Activated naive CD8-positive, alpha-beta T cell treated with anti-CD3 and anti-CD28 coated beads, Interleukin-2, amount 50 U/mL, for 24 hours (primary cell): ENCODE results near the gene RGS3.
A peak's percentile ranks its signal among the peaks of the same experiment; 100 is the strongest.

Source experiments
- ATAC-seq: fragments of 150-1000 bp; cut with Tn5 transposase; one replicate; pipeline ENCODE4 v1.10.0; 2021
- DNase-seq: peaks from one replicate; pipeline ENCODE4 v3.0.0; 2021
- H3K27ac Mint-ChIP-seq: one replicate; pipeline ENCODE4 v1.8.0; 2021; ENCODE audit warnings: mild to moderate bottlenecking, mixed read lengths
- H3K27me3 Mint-ChIP-seq: one replicate; pipeline ENCODE4 v1.8.0; 2021; ENCODE audit warnings: mixed read lengths
- H3K36me3 Mint-ChIP-seq: one replicate; pipeline ENCODE4 v1.8.0; 2021; ENCODE audit warnings: low read depth, mixed read lengths
- H3K4me1 Mint-ChIP-seq: one replicate; pipeline ENCODE4 v1.8.0; 2021; ENCODE audit warnings: mixed read lengths
- H3K4me3 Mint-ChIP-seq: one replicate; pipeline ENCODE4 v1.8.0; 2021; ENCODE audit warnings: mild to moderate bottlenecking, moderate library complexity, mixed read lengths
- H3K9me3 Mint-ChIP-seq: one replicate; pipeline ENCODE4 v1.8.0; 2021; ENCODE audit warnings: mixed read lengths

RGS3 gene

DNA sequence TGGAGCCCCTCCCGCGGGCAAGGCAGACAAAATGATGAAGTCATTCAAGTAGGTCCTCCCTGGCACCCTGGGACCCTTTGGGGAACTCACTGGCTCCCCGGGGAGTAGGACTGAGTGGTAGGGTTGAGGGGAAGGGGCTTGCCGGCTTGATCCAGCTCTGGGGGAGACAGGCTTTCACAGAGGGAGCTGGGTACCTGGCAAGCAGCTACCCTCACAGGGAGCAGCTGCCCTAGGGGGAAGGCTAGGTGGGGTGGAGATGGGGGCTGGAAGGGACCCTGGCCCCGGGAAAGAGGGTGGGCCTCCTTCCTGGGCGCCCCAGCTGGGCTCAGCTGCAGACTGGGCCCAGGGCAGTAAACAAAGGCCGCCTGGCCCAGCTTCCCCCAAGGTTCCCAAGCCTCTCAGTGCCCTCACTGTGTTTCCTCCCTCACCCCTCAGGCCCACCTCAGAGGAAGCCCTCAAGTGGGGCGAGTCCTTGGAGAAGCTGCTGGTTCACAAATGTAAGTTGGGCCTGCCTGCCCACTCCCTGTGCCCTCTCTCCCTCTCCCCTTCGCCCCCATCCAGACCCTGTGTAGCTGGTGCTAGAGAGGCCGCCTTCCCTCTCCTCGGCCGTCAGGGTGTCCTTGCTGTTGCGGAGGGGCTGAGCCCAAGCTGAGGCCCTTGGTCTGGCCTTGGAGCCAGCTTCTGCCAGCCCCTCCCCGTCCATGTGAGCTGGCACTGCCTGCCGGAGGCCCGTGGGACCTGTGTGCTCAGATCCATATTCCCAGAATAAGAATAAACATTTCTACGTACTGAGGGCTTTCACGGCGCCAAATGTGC lies 131.2 kb downstream of the RGS3 start:
- ATAC-seq (no peak), DNase-seq (no peak)
- H3K4me1 Mint-ChIP-seq = peaks cover 28% of the 10 kb centered on the region
- H3K27me3 Mint-ChIP-seq = no peaks in the 10 kb centered on the region
- no peak overlapping the region for H3K27ac Mint-ChIP-seq
- peaks cover 29% of the 10 kb centered on the region for H3K36me3 Mint-ChIP-seq
- H3K9me3 Mint-ChIP-seq = no peaks in the 10 kb centered on the region
- H3K4me3 Mint-ChIP-seq = no peak overlapping the region

GRCh38 chr9:113596616-113597320 lies 133.2 kb downstream of the RGS3 start:
- H3K4me1 Mint-ChIP-seq = peaks cover 26% of the 10 kb centered on the region
- H3K27ac Mint-ChIP-seq = no peak overlapping the region
- ATAC-seq = no peak
- no peak for DNase-seq
- no peak overlapping the region for H3K4me3 Mint-ChIP-seq
- peaks cover 28% of the 10 kb centered on the region for H3K36me3 Mint-ChIP-seq
- no peaks in the 10 kb centered on the region for H3K9me3 Mint-ChIP-seq
- H3K27me3 Mint-ChIP-seq = no peaks in the 10 kb centered on the region

- Mint-ChIP-seq H3K27me3 (no peaks in the 10 kb centered on the region), H3K36me3 (peaks cover 27% of the 10 kb centered on the region), H3K9me3 (no peaks in the 10 kb centered on the region), H3K4me3 (no peak overlapping the region), H3K27ac (no peak overlapping the region), H3K4me1 (peaks cover 27% of the 10 kb centered on the region)
- ATAC-seq (no peak), DNase-seq (no peak)
Observed at GRCh38 chr9:113597390-113598241, 134.1 kb downstream of the RGS3 start.

- ATAC-seq (no peak), DNase-seq (no peak)
- no peak overlapping the region for H3K27ac Mint-ChIP-seq
- H3K4me1 Mint-ChIP-seq = peaks cover 22% of the 10 kb centered on the region
- no peaks in the 10 kb centered on the region for H3K27me3 Mint-ChIP-seq
- H3K36me3 Mint-ChIP-seq = peaks cover 24% of the 10 kb centered on the region
- no peak overlapping the region for H3K4me3 Mint-ChIP-seq
- no peaks in the 10 kb centered on the region for H3K9me3 Mint-ChIP-seq
Observed at GRCh38 chr9:113598451-113598850, 134.9 kb downstream of the RGS3 start.

DNA sequence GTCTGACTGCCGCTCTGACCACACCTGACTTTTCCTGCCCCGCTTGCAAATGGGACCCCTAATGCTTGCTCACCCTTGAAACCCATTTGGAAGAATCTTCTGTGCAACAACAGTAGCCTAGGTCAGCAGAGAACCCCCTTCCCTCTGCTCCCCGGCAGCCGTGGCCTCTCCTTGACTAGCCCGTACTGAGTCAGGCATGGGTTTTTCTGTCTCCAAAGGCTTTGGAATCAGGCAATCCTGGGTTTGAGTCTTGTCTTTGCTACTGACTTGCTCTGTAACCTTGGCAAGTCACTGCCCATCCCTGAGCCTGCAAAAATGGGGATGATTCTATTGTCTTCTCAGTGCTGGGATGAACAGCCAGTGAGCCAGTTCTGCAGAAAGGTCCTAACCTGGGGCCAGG lies 135.4 kb downstream of the RGS3 start:
- Mint-ChIP-seq H3K27me3 (no peaks in the 10 kb centered on the region), H3K9me3 (no peaks in the 10 kb centered on the region), H3K4me3 (no peak overlapping the region), H3K4me1 (peaks cover 19% of the 10 kb centered on the region), H3K36me3 (peaks cover 24% of the 10 kb centered on the region), H3K27ac (no peak overlapping the region)
- ATAC-seq = no peak
- no peak for DNase-seq

GRCh38 chr9:113599646-113600022 lies 136.1 kb downstream of the RGS3 start:
- peaks cover 19% of the 10 kb centered on the region for H3K4me1 Mint-ChIP-seq
- no peaks in the 10 kb centered on the region for H3K27me3 Mint-ChIP-seq
- no peak overlapping the region for H3K27ac Mint-ChIP-seq
- no peaks in the 10 kb centered on the region for H3K9me3 Mint-ChIP-seq
- DNase-seq = no peak
- H3K4me3 Mint-ChIP-seq = no peak overlapping the region
- no peak for ATAC-seq
- peaks cover 24% of the 10 kb centered on the region for H3K36me3 Mint-ChIP-seq

GRCh38 chr9:113600023-113600823 lies 136.7 kb downstream of the RGS3 start:
- Mint-ChIP-seq H3K4me1 (peaks cover 19% of the 10 kb centered on the region), H3K9me3 (no peaks in the 10 kb centered on the region), H3K4me3 (no peak overlapping the region), H3K27me3 (no peaks in the 10 kb centered on the region), H3K27ac (no peak overlapping the region), H3K36me3 (peaks cover 21% of the 10 kb centered on the region)
- ATAC-seq (no peak), DNase-seq (no peak)

- Mint-ChIP-seq H3K27ac (no peak overlapping the region), H3K36me3 (peaks cover 15% of the 10 kb centered on the region), H3K4me1 (peaks cover 22% of the 10 kb centered on the region), H3K27me3 (no peaks in the 10 kb centered on the region), H3K9me3 (no peaks in the 10 kb centered on the region), H3K4me3 (no peak overlapping the region)
- ATAC-seq = no peak
- no peak for DNase-seq
Observed at GRCh38 chr9:113600871-113601614, 137.5 kb downstream of the RGS3 start.

- Mint-ChIP-seq H3K27ac (peak overlapping the region; percentile 69), H3K9me3 (no peaks in the 10 kb centered on the region), H3K4me3 (no peak overlapping the region), H3K36me3 (peaks cover 10% of the 10 kb centered on the region), H3K27me3 (no peaks in the 10 kb centered on the region), H3K4me1 (peaks cover 23% of the 10 kb centered on the region)
- DNase-seq = no peak
- ATAC-seq = no peak
Observed at GRCh38 chr9:113601656-113602055, 138.1 kb downstream of the RGS3 start.

DNA sequence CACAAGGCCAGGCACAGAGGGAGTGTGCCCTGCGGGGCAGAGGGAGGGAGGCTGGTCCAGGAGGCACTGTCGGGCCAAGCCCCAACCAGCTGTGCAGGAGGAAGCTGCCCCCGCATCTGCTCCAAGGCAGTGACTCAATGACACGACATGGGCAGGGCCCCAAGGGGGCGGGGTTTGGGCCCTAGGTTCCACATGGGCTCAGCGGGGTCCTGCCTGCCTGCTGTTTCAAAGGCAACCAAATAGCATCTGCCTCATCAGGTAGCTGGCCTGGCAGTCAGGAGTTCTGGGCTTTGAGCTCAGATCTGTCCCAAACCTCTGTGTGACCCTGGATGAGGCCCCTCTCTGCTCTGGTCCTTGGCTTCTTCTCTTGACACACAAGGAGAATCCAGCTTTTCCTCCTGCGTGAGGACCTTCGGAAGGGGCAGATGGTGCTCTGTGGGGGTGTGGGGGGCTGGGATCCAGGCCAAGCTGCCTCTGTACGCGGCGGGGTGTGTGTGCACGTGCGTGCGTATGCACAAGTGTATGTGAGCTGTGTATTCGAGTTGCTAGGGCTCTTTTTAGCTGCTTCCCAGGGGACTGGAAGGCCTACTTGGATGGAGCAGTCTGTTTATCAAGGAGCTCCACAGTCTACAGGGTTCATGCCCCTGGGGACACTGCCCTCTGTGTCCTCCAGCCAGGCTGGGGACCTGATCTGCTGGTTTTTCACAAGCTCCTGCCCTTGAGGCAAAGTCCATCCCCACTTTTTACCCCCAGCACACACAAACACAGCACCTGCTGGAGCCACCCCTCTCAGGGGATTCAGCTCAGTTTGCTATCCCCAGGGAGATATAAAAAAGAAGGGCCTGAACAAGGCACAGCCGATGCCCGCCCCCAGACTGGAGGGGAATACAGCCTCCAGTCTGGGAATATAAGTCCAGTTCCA lies 138.9 kb downstream of the RGS3 start:
- Mint-ChIP-seq H3K4me1 (peaks cover 23% of the 10 kb centered on the region), H3K4me3 (no peak overlapping the region), H3K27me3 (no peaks in the 10 kb centered on the region), H3K36me3 (peaks cover 5% of the 10 kb centered on the region), H3K9me3 (no peaks in the 10 kb centered on the region), H3K27ac (peak overlapping the region; percentile 69)
- ATAC-seq = peak; percentile 97
- peak; percentile 78 for DNase-seq

GRCh38 chr9:113603048-113603375 lies 139.5 kb downstream of the RGS3 start:
- Mint-ChIP-seq H3K4me3 (no peak overlapping the region), H3K36me3 (peaks cover 2% of the 10 kb centered on the region), H3K4me1 (peaks cover 23% of the 10 kb centered on the region), H3K9me3 (no peaks in the 10 kb centered on the region), H3K27me3 (no peaks in the 10 kb centered on the region), H3K27ac (no peak overlapping the region)
- DNase-seq (no peak), ATAC-seq (no peak)

GRCh38 chr9:113603773-113604172 lies 140.2 kb downstream of the RGS3 start:
- H3K4me3 Mint-ChIP-seq = no peak overlapping the region
- no peak overlapping the region for H3K27ac Mint-ChIP-seq
- no peaks in the 10 kb centered on the region for H3K36me3 Mint-ChIP-seq
- DNase-seq (no peak), ATAC-seq (no peak)
- no peaks in the 10 kb centered on the region for H3K27me3 Mint-ChIP-seq
- peaks cover 23% of the 10 kb centered on the region for H3K4me1 Mint-ChIP-seq
- no peaks in the 10 kb centered on the region for H3K9me3 Mint-ChIP-seq

DNA sequence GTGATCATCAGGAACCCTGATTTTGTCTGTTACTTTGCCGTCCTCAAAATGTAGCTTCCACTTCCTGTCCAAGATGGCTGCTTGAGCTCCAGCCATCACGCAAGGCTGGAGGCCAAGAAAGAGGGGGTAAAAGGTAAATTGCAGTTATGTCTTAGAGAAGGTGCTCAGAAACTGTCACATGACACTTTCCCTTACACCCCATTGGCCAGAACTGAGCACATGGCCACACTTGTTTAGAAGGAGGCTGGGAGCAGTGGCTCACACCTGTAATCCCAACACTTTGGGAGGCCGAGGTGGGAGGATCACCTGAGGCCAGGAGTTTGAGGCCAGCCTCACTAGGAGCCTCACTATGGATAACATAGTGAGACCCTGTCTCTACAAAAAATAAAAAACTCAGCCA lies 140.9 kb downstream of the RGS3 start:
- ATAC-seq = no peak
- no peak overlapping the region for H3K27ac Mint-ChIP-seq
- no peaks in the 10 kb centered on the region for H3K27me3 Mint-ChIP-seq
- no peaks in the 10 kb centered on the region for H3K9me3 Mint-ChIP-seq
- H3K4me3 Mint-ChIP-seq = no peak overlapping the region
- H3K4me1 Mint-ChIP-seq = peaks cover 23% of the 10 kb centered on the region
- no peak for DNase-seq
- no peaks in the 10 kb centered on the region for H3K36me3 Mint-ChIP-seq
